Small intestine (tissue), 7 donors: ENCODE measurements around the gene PHKB. TPM values are rescaled to one million over a fixed set of nuclear protein-coding genes. Genes with fewer than 3 reads are reported as not detected.

Experiments used
- DNase-seq, 2 donors: peaks; one replicate each; pipeline versions ENCODE4 v3.0.0 to v3.0.0-alpha.2; 2013
- FAIRE-seq: peaks from 2 replicates; lab custom pipeline; 2012; peaks lifted over from hg19 to GRCh38; lab: Jason Lieb, UNC
- H3K27ac ChIP-seq, 3 donors: one replicate each; pipeline ENCODE4 v1.5.1; 2013; ENCODE audit warnings: low read length in 2 of 3, mild to moderate bottlenecking in 2 of 3, control low read depth in 1 of 3, inconsistent platforms in 1 of 3, low read depth in 1 of 3, moderate library complexity in 1 of 3
- H3K27me3 ChIP-seq, 3 donors: one replicate each; pipeline ENCODE4 v1.6.1; 2013; ENCODE audit warnings: low read length in 3 of 3, inconsistent platforms in 1 of 3; ENCODE audit not compliant: control insufficient read depth in 3 of 3, insufficient read depth in 3 of 3
- H3K36me3 ChIP-seq, 3 donors: one replicate each; pipeline ENCODE4 v1.6.1; 2013; ENCODE audit warnings: low read length in 3 of 3, inconsistent platforms in 1 of 3, low read depth in 1 of 3, mild to moderate bottlenecking in 1 of 3, moderate library complexity in 1 of 3; ENCODE audit not compliant: control insufficient read depth in 3 of 3, insufficient read depth in 2 of 3
- H3K4me1 ChIP-seq, 3 donors: one replicate each; pipeline ENCODE4 v1.6.1; 2013; ENCODE audit warnings: low read length in 2 of 3, inconsistent platforms in 1 of 3, low read depth in 1 of 3, mild to moderate bottlenecking in 1 of 3, moderate library complexity in 1 of 3; ENCODE audit not compliant: control insufficient read depth in 3 of 3, insufficient read depth in 2 of 3
- H3K4me3 ChIP-seq, 3 donors: one replicate each; pipeline ENCODE4 v1.5.1; 2013; ENCODE audit warnings: low read length in 3 of 3, control low read depth in 1 of 3, inconsistent platforms in 1 of 3, low read depth in 1 of 3, mild to moderate bottlenecking in 1 of 3, moderate library complexity in 1 of 3
- H3K9me3 ChIP-seq, 2 donors: one replicate each; pipeline ENCODE4 v1.6.1; 2013; ENCODE audit warnings: low read depth in 1 of 2, low read length in 1 of 2; ENCODE audit not compliant: control insufficient read depth in 2 of 2, insufficient read depth in 1 of 2
- WGBS, 3 donors: extraction: QIAGEN DNeasy Blood & Tissue Kit; methylation state at CpG; one replicate each; pipeline ENCODE4 v1.1.7; 2013; 5-methylcytosine and 5-hydroxymethylcytosine counted together
- polyA plus RNA-seq, 4 donors: library from polyadenylated mRNA; stranded (reverse) in 3 of 4; unstranded in 1 of 4; fragments of 200-250 nt in 3 of 4; fragments of 120-200 nt in 1 of 4; gene quantifications; one replicate each; pipeline versions ENCODE4 v1.2.1 to v1.2.3, GENCODE V29; 2013
- donor health status: healthy with polysubstance abuse.
- donor health status: control.
- donor health status: control.
- donor health status: Bipolar disorder and iron deficiency.
- donor health status: healthy.

Gene PHKB
- polyA plus RNA-seq, 4 donors: 27.0 to 69.3 (median 37.0) TPM

DNA sequence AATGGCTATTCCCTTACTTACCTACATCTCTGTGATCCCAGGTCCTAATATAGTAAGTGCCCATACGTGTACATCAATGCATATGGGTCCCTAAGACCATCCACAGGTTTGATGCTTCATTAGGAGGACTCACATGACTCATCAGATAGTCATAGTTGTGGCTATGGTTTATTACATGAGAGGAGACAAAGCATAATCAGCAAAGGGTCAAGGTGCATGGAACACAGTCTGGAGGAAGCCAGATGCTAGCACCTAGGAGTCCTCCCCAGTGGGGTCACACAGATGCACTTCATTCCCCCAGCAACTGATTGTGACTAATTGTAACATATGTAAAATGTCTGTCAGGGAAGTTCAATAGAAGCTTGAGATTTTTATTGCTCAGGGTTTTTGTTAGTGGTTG is 42.8 kb downstream of the PHKB start:
- H3K9me3 ChIP-seq: no peaks in the 10 kb centered on the region
- H3K4me1 ChIP-seq: no peaks in the 10 kb centered on the region
- DNase-seq (peak; percentile 56 to 72), FAIRE-seq (no peak)
- no peak overlapping the region for H3K4me3 ChIP-seq
- no peak overlapping the region for H3K27ac ChIP-seq
- H3K36me3 ChIP-seq: peaks cover 0 to 21% (median 20%) of the 10 kb centered on the region in 3 donors
- H3K27me3 ChIP-seq: no peaks in the 10 kb centered on the region
- 90 to 100% (median 92%) methylated on average over 1 of the region's 1 CpG for WGBS, 3 donors

- Histone ChIP-seq H3K4me1 (no peaks in the 10 kb centered on the region), H3K9me3 (no peaks in the 10 kb centered on the region), H3K36me3 (peaks cover 2 to 20% (median 17%) of the 10 kb centered on the region in 3 donors), H3K27ac (no peak overlapping the region), H3K4me3 (no peak overlapping the region), H3K27me3 (no peaks in the 10 kb centered on the region)
- FAIRE-seq (no peak), DNase-seq (no peak)
- WGBS, 3 donors: 92 to 98% (median 96%) methylated on average over 7 of the region's 7 CpGs
Measured at GRCh38 chr16:47504599-47504998, 43.5 kb downstream of the PHKB start.

DNA sequence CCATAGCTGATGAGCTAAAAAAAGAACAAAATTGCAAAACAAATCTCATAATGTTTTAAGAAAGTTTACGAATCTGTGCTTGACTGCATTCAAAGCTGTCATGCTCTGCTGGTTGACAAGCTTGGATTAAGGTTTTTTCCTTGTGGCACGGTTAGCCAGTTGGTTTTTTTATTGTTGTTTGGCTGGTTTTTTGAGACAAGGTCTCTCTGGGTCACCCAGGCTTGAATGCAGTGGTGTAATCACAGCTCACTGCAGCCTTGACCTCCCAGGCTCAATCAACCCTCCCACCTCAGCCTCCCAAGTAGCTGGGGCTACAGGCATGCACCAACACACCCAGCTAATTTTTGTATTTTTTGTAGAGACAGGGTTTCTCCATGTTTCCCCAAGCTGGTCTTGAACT is 45.7 kb downstream of the PHKB start:
- Histone ChIP-seq H3K9me3 (no peaks in the 10 kb centered on the region), H3K27me3 (no peaks in the 10 kb centered on the region), H3K4me3 (no peak overlapping the region), H3K27ac (no peak overlapping the region), H3K36me3 (peaks cover 3 to 18% (median 15%) of the 10 kb centered on the region in 3 donors), H3K4me1 (no peaks in the 10 kb centered on the region)
- FAIRE-seq (no peak), DNase-seq (no peak)
- WGBS, 3 donors: 77 to 100% (median 91%) methylated on average over 2 of the region's 2 CpGs

- Histone ChIP-seq H3K27me3 (no peaks in the 10 kb centered on the region), H3K9me3 (no peaks in the 10 kb centered on the region), H3K4me3 (no peak overlapping the region), H3K27ac (no peak overlapping the region), H3K36me3 (peaks cover 5 to 20% (median 15%) of the 10 kb centered on the region in 3 donors), H3K4me1 (no peaks in the 10 kb centered on the region)
- 56 to 93% (median 90%) methylated on average over 1 of the region's 1 CpG for WGBS, 3 donors
- FAIRE-seq (no peak), DNase-seq (no peak)
Measured at GRCh38 chr16:47507701-47508100, 46.6 kb downstream of the PHKB start.

- DNase-seq: no peak
- Histone ChIP-seq H3K4me1 (no peaks in the 10 kb centered on the region), H3K9me3 (no peaks in the 10 kb centered on the region), H3K4me3 (no peak overlapping the region), H3K27me3 (no peaks in the 10 kb centered on the region), H3K27ac (no peak overlapping the region), H3K36me3 (peaks cover 5 to 14% (median 11%) of the 10 kb centered on the region in 3 donors)
- WGBS, 3 donors: 97 to 99% (median 98%) methylated on average over 4 of the region's 4 CpGs
- FAIRE-seq: no peak
Measured at GRCh38 chr16:47511882-47512281, 50.8 kb downstream of the PHKB start.

DNA sequence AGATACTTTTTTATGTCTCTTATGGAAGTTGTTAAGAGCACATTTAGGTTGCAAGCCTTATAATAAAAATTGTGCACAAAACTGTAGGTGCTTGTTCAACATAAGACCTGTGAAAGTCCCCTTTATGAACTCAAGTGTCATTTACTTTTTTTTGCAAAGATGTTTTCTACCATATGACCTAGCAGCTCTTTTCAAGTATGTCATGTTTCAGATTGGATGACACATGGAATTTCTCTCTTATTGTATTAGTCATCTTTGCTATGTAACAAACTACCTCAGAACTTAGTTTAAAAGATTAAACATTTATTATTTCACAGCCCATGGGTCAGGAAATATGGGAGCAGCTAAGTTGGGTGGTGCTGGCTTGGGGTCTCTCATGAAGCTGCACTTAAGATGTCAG is 57.9 kb downstream of the PHKB start:
- Histone ChIP-seq H3K27me3 (no peaks in the 10 kb centered on the region), H3K4me3 (no peak overlapping the region), H3K27ac (no peak overlapping the region), H3K9me3 (no peaks in the 10 kb centered on the region), H3K4me1 (no peaks in the 10 kb centered on the region), H3K36me3 (peaks cover 0 to 8% (median 8%) of the 10 kb centered on the region in 3 donors)
- DNase-seq (no peak), FAIRE-seq (no peak)

DNA sequence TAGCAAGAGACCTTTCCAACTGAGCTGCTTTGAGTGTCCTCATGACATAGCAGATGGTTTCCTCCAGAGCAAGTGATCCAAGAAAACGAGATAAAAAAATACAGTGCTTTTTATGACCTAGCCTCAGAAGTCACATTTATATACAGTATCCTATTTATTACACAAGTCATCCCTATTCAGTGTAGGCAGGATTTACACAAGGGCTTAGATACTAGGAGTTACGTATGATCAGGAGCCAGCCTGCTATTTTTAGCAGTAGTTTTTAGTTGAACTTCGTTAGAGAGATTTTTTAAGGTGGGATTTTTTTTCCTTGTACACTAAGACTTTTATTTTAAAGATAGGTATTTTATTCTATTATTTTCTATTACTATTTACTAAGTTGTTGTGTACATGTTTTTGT is 58.4 kb downstream of the PHKB start:
- H3K9me3 ChIP-seq: no peaks in the 10 kb centered on the region
- H3K27ac ChIP-seq: no peak overlapping the region
- H3K4me3 ChIP-seq: no peak overlapping the region
- no peaks in the 10 kb centered on the region for H3K27me3 ChIP-seq
- 74 to 86% (median 83%) methylated on average over 3 of the region's 3 CpGs for WGBS, 3 donors
- FAIRE-seq (no peak), DNase-seq (no peak)
- H3K36me3 ChIP-seq: peaks cover 0 to 3% (median 3%) of the 10 kb centered on the region in 3 donors
- no peaks in the 10 kb centered on the region for H3K4me1 ChIP-seq

GRCh38 chr16:47519996-47520679 is 59.0 kb downstream of the PHKB start:
- H3K4me3 ChIP-seq: no peak overlapping the region
- FAIRE-seq: no peak
- H3K36me3 ChIP-seq: peaks cover 0 to 3% (median 2%) of the 10 kb centered on the region in 3 donors
- H3K27me3 ChIP-seq: no peaks in the 10 kb centered on the region
- no peak overlapping the region for H3K27ac ChIP-seq
- no peak for DNase-seq
- H3K9me3 ChIP-seq: no peaks in the 10 kb centered on the region
- no peaks in the 10 kb centered on the region for H3K4me1 ChIP-seq
- 72 to 81% (median 77%) methylated on average over 2 of the region's 2 CpGs for WGBS, 3 donors
